Measurements from ENCODE around the gene IL23R. TPM values are rescaled to one million over a fixed set of nuclear protein-coding genes. Genes with fewer than 3 reads are reported as not detected.
A peak's percentile ranks its signal among the peaks of the same experiment; 100 is the strongest.
"Not testable (repeated sequence)": the region's sequence is repeated elsewhere in the genome, so short reads cannot be mapped to it uniquely, and the experiment has no call there.

The IL23R gene
- total and polyA plus RNA-seq, 2 experiments from 2014 or later, result not detected

DNA sequence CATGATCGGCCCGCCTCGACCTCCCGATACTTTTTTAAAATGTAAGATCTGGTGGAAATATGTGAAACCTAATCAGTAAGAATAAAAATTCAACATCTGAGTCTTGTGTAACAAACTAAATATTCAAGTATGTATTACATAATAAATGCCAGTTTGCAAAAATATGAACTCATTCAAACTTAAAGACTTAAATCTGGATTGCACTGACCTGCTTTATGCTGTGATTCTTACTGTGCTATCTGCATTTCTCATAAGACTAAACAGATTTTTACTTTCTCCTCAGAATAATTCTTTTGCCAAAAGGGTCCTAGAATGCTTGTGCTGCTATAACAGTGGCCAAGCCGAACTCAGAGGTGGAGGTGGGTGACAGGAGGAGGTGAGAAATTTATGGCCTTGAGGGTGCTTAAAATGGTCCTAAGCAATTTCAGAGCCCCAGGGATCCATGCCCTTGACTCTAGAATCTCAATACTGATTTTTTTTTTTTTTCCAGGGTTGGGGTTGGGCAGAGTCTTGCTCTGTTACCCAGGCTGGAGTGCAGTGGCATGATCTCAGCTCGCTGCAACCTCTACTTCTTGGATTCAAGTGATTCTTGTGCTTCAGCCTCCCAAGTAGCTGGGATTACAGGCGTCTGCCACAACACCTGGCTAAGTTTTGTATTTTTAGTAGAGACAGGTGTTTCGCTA, 38.2 kb downstream of the IL23R start:
- Histone ChIP-seq H3K4me3 (no peak overlapping the region), H3K27me3 (no peaks in the 10 kb centered on the region), H3K36me3 (no peaks in the 10 kb centered on the region), H3K4me1 (ENCODE audit: low read depth) (no peaks in the 10 kb centered on the region), H3K27ac (no peak overlapping the region), H3K9me3 (ENCODE audit: low read depth) (no peaks in the 10 kb centered on the region)
- DNase-seq (ENCODE audit: low read depth in 1 of 2, low spot score in 1 of 2), result no peak
- TF ChIP-seq, protein P1, sequence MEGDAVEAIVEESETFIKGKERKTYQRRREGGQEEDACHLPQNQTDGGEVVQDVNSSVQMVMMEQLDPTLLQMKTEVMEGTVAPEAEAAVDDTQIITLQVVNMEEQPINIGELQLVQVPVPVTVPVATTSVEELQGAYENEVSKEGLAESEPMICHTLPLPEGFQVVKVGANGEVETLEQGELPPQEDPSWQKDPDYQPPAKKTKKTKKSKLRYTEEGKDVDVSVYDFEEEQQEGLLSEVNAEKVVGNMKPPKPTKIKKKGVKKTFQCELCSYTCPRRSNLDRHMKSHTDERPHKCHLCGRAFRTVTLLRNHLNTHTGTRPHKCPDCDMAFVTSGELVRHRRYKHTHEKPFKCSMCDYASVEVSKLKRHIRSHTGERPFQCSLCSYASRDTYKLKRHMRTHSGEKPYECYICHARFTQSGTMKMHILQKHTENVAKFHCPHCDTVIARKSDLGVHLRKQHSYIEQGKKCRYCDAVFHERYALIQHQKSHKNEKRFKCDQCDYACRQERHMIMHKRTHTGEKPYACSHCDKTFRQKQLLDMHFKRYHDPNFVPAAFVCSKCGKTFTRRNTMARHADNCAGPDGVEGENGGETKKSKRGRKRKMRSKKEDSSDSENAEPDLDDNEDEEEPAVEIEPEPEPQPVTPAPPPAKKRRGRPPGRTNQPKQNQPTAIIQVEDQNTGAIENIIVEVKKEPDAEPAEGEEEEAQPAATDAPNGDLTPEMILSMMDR (IDR thresholded peaks at IDR 0.05; ENCODE audit: low read depth, low read length), result no peak

DNA sequence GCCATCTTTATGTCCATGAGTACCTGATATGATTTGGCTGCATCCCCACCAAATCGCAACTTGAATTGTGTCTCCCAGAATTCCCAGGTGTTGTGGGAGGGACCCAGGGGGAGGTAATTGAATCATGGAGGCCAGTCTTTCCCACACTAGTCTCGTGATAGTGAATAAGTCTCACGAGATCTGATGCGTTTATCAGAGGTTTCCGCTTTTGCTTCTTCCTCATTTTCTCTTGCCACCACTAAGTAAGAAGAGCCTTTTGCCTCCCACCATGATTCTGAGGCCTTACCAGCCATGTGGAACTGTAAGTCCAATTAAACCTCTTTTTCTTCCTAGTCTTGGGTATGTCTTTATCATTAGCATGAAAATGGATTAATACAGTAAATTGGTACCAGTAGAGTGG, 41.1 kb downstream of the IL23R start:
- DNase-seq (ENCODE audit: low read depth in 1 of 2, low spot score in 1 of 2); H3K4me3 ChIP-seq; H3K9me3 ChIP-seq (ENCODE audit: low read depth); H3K36me3 ChIP-seq; H3K27me3 ChIP-seq; H3K27ac ChIP-seq; H3K4me1 ChIP-seq (ENCODE audit: low read depth): not testable (repeated sequence)

DNA sequence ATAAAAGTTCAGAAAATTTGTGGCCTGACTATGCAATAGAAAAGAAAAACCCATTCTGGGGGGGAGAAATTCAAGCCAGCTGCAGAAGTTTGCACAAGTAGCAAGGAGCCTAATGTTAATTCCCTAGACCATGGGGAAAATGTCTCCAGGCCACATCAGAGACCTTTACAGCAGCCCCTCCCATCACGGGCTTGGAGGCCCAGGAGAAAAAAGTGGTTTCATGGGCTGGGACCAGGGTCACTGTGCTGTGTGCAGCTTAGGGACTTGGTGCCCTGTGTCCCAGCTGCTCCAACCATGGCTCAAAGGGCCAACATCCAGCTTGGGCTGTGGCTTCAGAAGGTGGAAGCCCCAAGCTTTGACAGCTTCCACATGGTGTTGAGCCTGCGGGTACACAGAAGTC, 42.0 kb downstream of the IL23R start:
- TF ChIP-seq, protein P1 (IDR thresholded peaks at IDR 0.05; ENCODE audit: low read depth, low read length), result no peak
- Histone ChIP-seq H3K4me3 (no peak overlapping the region), H3K9me3 (ENCODE audit: low read depth) (no peaks in the 10 kb centered on the region), H3K27me3 (no peaks in the 10 kb centered on the region), H3K4me1 (ENCODE audit: low read depth) (no peaks in the 10 kb centered on the region), H3K36me3 (no peaks in the 10 kb centered on the region), H3K27ac (no peak overlapping the region)
- no peak for DNase-seq (ENCODE audit: low read depth in 1 of 2, low spot score in 1 of 2)

DNA sequence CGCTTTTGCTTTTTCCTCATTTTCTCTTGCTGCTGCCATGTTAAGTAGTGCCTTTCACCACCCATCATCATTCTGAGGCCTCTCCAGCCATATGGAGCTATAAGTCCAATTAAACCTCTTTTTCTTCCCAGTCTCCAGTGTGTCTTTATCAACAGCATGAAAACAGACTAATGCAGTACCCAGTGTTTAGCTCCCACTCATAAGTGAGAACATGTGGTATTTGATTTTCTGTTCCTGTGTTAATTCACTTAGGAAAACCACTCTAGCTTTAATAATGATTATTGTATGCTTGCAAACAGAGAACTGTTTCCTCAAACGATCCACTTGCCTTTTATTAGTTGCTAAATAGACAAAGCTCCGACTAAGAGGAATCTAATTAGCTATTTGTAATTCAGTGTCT, 43.3 kb downstream of the IL23R start:
- no peak overlapping the region for H3K27ac ChIP-seq
- no peaks in the 10 kb centered on the region for H3K4me1 ChIP-seq (ENCODE audit: low read depth)
- no peak for DNase-seq (ENCODE audit: low read depth in 1 of 2, low spot score in 1 of 2)
- TF ChIP-seq, protein P1 (IDR thresholded peaks at IDR 0.05; ENCODE audit: low read depth, low read length), result no peak
- no peaks in the 10 kb centered on the region for H3K27me3 ChIP-seq
- H3K36me3 ChIP-seq, result no peaks in the 10 kb centered on the region
- no peaks in the 10 kb centered on the region for H3K9me3 ChIP-seq (ENCODE audit: low read depth)
- no peak overlapping the region for H3K4me3 ChIP-seq

DNA sequence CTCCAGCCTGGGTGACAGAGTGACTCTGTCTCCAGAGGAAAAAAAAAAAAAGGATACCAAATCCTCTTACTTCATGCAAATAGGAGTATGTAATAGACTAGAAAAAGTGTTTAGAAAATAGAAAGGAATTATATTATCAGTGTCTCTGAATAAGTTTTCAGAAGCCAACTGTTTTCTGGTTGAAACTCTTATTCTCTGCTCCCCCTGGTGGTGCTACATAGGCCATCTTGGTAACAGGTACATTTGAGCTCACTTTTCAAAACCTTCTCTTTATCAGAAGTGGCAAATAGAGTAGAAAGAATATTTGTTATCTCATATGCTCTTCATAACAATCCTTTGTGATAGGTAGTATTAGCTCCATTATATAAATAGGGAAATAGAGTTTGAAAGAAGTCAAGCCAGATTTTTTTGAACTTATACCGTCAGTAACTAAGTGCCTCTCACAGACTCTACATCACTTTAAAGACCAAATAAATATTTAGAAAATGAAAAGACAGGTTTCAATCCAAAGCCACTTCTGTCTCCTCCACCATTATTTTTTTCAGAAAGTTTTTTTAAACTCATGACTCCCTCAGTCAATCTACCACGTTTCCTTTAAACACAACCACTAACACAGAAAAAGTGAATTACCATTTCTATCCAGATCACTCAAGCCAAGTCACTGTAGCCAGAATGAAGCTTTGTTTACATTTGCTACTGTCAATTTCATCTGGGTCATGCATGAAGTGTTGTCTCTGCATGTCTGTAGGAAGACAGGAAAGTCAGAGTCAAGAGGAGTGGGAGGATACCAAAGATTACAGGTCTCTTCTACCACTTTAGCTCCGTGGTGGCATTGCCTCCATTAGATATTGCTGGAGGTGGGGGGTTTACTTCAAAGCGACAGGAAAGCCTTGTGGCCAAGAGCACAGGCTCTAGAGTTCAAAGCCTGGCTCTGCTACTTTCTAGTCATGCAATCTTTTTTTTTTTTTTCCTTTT, 45.6 kb downstream of the IL23R start:
- Histone ChIP-seq H3K9me3 (ENCODE audit: low read depth) (no peaks in the 10 kb centered on the region), H3K36me3 (no peaks in the 10 kb centered on the region), H3K27me3 (no peaks in the 10 kb centered on the region), H3K4me3 (no peak overlapping the region), H3K27ac (peak overlapping the region; percentile 34), H3K4me1 (ENCODE audit: low read depth) (peaks cover 2% of the 10 kb centered on the region)
- DNase-seq (ENCODE audit: low read depth in 1 of 2, low spot score in 1 of 2), result peak; percentile 46 to 56
- TF ChIP-seq, protein P1 (IDR thresholded peaks at IDR 0.05; ENCODE audit: low read depth, low read length), result peak; percentile 68

DNA sequence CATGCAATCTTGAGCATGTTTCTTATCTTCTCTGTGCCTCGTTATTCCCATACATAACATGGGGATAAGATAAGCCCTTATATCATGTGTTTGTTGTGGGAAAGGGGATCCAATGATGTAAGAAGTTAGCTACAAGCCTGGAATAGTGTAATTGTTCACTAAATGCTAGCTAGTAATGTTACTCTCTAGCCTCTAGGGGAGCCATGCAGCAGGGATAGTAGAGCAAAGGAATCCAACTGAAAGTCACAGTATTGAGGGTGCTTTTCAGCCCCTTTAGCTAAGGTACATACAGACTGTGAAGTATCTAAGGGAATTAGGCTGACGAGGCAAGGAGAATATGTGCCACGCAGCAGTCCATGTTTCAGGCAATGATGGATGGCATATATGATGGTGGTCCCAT, 46.9 kb downstream of the IL23R start:
- DNase-seq (ENCODE audit: low read depth in 1 of 2, low spot score in 1 of 2), result peak; percentile 30 to 49
- TF ChIP-seq, protein P1 (IDR thresholded peaks at IDR 0.05; ENCODE audit: low read depth, low read length), result peak; percentile 70
- Histone ChIP-seq H3K27me3 (no peaks in the 10 kb centered on the region), H3K4me3 (no peak overlapping the region), H3K4me1 (ENCODE audit: low read depth) (peaks cover 13% of the 10 kb centered on the region), H3K27ac (no peak overlapping the region), H3K36me3 (no peaks in the 10 kb centered on the region), H3K9me3 (ENCODE audit: low read depth) (no peaks in the 10 kb centered on the region)

Data from cardiac muscle cell (in vitro differentiated cells and primary cell).